ENCODE data around the gene DDB1. TPM values are rescaled to one million over a fixed set of nuclear protein-coding genes. Genes with fewer than 3 reads are reported as not detected.

The DDB1 gene
- total RNA-seq, 1 donor: 330 TPM

GRCh38 chr11:61377461-61378160 is 44.7 kb upstream of the DDB1 start:
- H3K36me3 ChIP-seq (ENCODE audit: insufficient read depth, low read length): peaks cover 15% of the 10 kb centered on the region
- DNase-seq (ENCODE audit: insufficient read length, low spot score, missing footprints): peak; percentile 79
- peak overlapping the region; percentile 13 for H3K4me2 ChIP-seq (ENCODE audit: insufficient read depth, low read length)
- peak overlapping the region; percentile 96 for H3K27ac ChIP-seq (ENCODE audit: low read depth, low read length)
- no peak for TF ChIP-seq CTCF (IDR thresholded peaks at IDR 0.05; ENCODE audit: extremely low read depth, low read depth, low read length)
- H3K4me1 ChIP-seq (ENCODE audit: insufficient read depth, low read length): peaks cover 26% of the 10 kb centered on the region
- H3K9me3 ChIP-seq (ENCODE audit: low read depth, low read length): no peaks in the 10 kb centered on the region
- no peak overlapping the region for H3K4me3 ChIP-seq (ENCODE audit: insufficient read depth, low read length)
- H3K79me2 ChIP-seq (ENCODE audit: insufficient read depth, low read length): no peaks in the 10 kb centered on the region
- no peaks in the 10 kb centered on the region for H3K27me3 ChIP-seq (ENCODE audit: insufficient read depth, low read length)
- H2AFZ ChIP-seq (ENCODE audit: low read length): no peak overlapping the region
- H4K20me1 ChIP-seq (ENCODE audit: insufficient read depth, low read length): no peaks in the 10 kb centered on the region

GRCh38 chr11:61375761-61376108 is 42.8 kb upstream of the DDB1 start:
- no peak overlapping the region for H2AFZ ChIP-seq (ENCODE audit: low read length)

DNA sequence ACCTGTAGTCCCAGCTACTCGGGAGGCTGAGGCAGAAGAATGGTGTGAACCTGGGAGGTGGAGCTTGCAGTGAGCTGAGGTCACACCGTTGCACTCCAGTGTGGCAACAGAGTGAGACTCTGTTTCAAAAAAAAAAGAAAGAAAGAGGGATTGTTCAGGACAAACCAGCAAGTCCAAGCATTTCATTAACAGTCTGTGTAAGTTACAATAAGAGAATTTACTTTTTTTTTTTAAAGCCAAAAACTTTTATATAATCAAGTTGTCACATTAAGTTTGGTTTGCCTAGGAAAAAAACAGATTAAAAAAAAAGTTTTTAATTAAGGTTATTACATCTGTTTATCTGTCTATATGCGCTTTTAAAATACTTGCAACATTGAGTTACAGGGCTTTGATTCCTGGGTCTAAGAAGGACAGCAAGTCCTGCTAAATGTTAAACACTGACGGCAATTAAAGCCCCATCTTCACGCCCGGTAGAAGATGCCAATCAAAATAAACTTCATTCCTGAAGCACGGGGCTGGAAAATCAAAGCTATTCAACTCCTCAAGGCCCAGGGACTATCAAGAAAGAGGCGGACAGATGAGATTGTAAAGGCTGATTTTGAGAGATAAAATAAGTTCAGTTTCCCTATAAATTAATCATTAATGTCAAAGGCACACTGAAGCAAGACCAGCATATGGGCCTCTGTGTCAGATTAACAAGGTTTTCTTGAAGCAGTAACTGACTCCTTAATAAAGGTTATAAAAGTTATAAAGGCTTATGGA is 39.9 kb upstream of the DDB1 start:
- no peaks in the 10 kb centered on the region for H3K9me3 ChIP-seq (ENCODE audit: low read depth, low read length)
- no peaks in the 10 kb centered on the region for H4K20me1 ChIP-seq (ENCODE audit: insufficient read depth, low read length)
- peaks cover 31% of the 10 kb centered on the region for H3K4me1 ChIP-seq (ENCODE audit: insufficient read depth, low read length)
- no peak overlapping the region for H2AFZ ChIP-seq (ENCODE audit: low read length)
- no peak overlapping the region for H3K4me2 ChIP-seq (ENCODE audit: insufficient read depth, low read length)
- H3K79me2 ChIP-seq (ENCODE audit: insufficient read depth, low read length): no peaks in the 10 kb centered on the region
- peak; percentile 14 for DNase-seq (ENCODE audit: insufficient read length, low spot score, missing footprints)
- TF ChIP-seq CTCF (IDR thresholded peaks at IDR 0.05; ENCODE audit: extremely low read depth, low read depth, low read length): no peak
- H3K36me3 ChIP-seq (ENCODE audit: insufficient read depth, low read length): peaks cover 30% of the 10 kb centered on the region
- no peak overlapping the region for H3K27ac ChIP-seq (ENCODE audit: low read depth, low read length)
- H3K27me3 ChIP-seq (ENCODE audit: insufficient read depth, low read length): no peaks in the 10 kb centered on the region
- no peak overlapping the region for H3K4me3 ChIP-seq (ENCODE audit: insufficient read depth, low read length)

More at GRCh38 chr11:61375761-61376108, 42.8 kb upstream of the DDB1 start:
- H3K27me3 ChIP-seq (ENCODE audit: insufficient read depth, low read length): no peaks in the 10 kb centered on the region
- H4K20me1 ChIP-seq (ENCODE audit: insufficient read depth, low read length): no peaks in the 10 kb centered on the region
- DNase-seq (ENCODE audit: insufficient read length, low spot score, missing footprints): no peak
- H3K4me1 ChIP-seq (ENCODE audit: insufficient read depth, low read length): peaks cover 27% of the 10 kb centered on the region
- peaks cover 17% of the 10 kb centered on the region for H3K36me3 ChIP-seq (ENCODE audit: insufficient read depth, low read length)
- peak overlapping the region; percentile 38 for H3K27ac ChIP-seq (ENCODE audit: low read depth, low read length)
- H3K9me3 ChIP-seq (ENCODE audit: low read depth, low read length): no peaks in the 10 kb centered on the region
- no peak for TF ChIP-seq CTCF (IDR thresholded peaks at IDR 0.05; ENCODE audit: extremely low read depth, low read depth, low read length)
- no peaks in the 10 kb centered on the region for H3K79me2 ChIP-seq (ENCODE audit: insufficient read depth, low read length)
- no peak overlapping the region for H3K4me3 ChIP-seq (ENCODE audit: insufficient read depth, low read length)
- no peak overlapping the region for H3K4me2 ChIP-seq (ENCODE audit: insufficient read depth, low read length)

DNA sequence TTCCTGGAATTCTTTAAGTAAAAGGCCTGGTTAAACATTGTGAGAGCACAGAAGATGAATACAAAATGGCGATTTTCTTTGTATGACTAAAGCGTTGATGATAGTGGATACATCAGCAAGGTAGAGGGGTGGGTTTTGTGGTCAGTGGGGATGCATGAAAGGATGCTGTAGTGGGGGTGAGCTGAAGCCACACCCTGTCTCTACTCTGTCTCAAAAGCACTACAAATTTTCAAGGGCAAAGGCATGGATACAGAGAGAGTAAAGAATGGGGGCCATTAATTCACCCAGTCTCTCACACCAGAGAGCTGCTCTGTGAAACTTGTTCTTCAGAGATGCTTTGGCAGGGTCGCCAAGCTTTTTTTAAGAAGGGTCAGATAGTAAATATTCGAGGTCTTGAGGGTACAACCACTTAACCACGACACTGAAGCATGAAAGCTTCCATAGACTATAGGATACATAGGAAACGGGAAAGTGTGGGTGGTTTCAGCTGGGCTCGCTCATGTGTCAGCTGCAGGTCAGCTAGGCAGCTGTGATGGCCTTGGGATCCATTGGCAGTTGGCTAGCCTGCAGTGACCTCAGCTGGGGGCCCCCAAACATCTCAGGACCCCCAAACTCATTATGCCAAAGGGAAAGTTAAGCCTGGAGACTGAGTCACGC is 37.6 kb upstream of the DDB1 start:
- H3K4me3 ChIP-seq (ENCODE audit: insufficient read depth, low read length): peak overlapping the region; percentile 10
- H3K79me2 ChIP-seq (ENCODE audit: insufficient read depth, low read length): peaks cover 5% of the 10 kb centered on the region
- no peaks in the 10 kb centered on the region for H3K9me3 ChIP-seq (ENCODE audit: low read depth, low read length)
- H3K27me3 ChIP-seq (ENCODE audit: insufficient read depth, low read length): no peaks in the 10 kb centered on the region
- peaks cover 50% of the 10 kb centered on the region for H3K36me3 ChIP-seq (ENCODE audit: insufficient read depth, low read length)
- TF ChIP-seq CTCF (IDR thresholded peaks at IDR 0.05; ENCODE audit: extremely low read depth, low read depth, low read length): no peak
- peak overlapping the region; percentile 100 for H3K27ac ChIP-seq (ENCODE audit: low read depth, low read length)
- peaks cover 40% of the 10 kb centered on the region for H3K4me1 ChIP-seq (ENCODE audit: insufficient read depth, low read length)
- H2AFZ ChIP-seq (ENCODE audit: low read length): no peak overlapping the region
- peak overlapping the region; percentile 53 for H3K4me2 ChIP-seq (ENCODE audit: insufficient read depth, low read length)
- H4K20me1 ChIP-seq (ENCODE audit: insufficient read depth, low read length): no peaks in the 10 kb centered on the region
- no peak for DNase-seq (ENCODE audit: insufficient read length, low spot score, missing footprints)

Measured in osteoblast (primary cell).